GM11168 (cell line): ENCODE data around the gene PRR36.
"Not testable (repeated sequence)": the region's sequence is repeated elsewhere in the genome, so short reads cannot be mapped to it uniquely, and the experiment has no call there.

ENCODE experiments used
- in situ Hi-C: fragments of 300-500 bp; cut with MboI; formaldehyde crosslinking; loops from one replicate; pipeline ENCODE4 v1.12.0; 2022; ENCODE audit warnings: low sequenced_read_pairs; ENCODE audit not compliant: unreplicated experiment

The PRR36 gene

DNA sequence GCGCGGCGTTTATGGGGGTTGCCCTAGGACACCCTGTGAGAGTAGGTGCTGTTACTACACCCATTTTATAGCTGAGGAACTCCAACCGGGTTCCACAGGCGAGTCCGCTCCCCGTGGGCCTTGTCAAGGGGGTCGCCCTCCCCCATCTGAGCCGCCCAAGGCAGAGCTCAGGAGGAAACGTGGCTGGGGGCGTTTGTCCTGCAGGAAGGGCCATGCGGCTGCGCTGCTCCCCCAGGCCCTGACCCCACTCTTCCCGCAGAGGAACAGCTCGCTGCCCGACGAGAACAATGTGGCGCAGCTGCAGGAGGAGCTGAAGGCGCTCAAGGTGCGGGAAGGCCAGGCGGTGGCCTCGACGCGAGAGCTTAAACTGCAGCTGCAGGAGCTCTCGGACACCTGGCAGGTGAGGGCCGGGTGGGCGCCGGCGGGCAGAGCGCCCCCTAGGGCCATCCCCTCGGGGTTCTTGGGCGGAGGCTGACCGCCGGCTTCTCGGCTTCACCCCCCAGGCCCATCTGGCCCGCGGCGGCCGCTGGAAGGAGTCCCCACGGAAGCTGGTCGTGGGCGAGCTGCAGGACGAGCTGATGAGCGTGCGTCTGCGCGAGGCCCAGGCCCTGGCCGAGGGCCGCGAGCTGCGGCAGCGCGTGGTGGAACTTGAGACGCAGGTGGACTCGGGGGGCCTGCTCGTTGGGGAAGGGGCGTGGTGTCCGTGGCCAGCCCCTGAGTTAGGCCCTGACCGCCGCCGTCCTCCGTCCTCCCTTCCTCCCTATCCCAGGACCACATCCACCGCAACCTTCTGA is 12.4 kb downstream of the PRR36 start:
- in situ Hi-C loops = no loop called here

DNA sequence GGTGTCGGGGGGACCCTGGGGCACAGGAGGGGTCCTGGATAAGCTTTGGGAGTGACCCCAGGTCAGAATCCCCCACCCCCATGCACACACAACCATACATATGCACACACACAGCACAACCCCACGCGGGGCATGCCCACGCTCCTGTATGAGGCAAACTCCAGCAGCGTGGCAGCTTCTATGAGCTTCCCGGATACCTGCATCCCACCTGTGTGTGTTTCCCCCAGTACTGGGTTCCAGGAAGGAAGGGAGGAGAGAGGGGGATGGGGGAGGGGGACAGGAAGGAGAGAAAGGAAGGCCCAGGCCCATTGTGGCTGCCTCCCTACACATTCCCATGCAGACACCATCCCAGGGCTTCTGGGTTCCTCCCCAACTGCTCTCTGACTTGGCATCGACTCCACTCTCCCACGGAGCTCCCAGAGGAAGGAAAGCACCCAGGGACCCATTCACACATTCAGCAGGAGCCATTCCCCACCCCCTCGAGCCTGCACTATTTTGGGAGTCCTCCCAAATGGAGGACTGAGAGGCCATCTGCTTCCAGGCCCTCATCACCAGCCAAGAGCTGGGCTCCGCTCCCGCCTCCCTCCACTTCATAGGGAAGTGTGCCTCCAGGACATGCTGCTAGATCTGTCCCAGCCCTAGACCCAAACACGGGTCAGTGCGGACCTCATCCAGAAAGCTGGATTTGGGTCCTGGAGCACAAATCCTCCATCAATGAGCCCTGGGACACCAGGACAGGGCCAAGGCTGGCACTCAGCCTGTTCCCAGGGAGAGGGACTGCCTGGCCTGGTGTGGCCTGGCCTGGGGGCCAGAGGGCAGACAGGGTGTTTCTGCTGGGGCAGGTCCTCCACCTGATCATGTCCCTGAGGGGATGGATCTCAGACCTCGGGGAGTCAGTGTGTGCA is 13.2 kb downstream of the PRR36 start:
- in situ Hi-C loops = no loop called here

DNA sequence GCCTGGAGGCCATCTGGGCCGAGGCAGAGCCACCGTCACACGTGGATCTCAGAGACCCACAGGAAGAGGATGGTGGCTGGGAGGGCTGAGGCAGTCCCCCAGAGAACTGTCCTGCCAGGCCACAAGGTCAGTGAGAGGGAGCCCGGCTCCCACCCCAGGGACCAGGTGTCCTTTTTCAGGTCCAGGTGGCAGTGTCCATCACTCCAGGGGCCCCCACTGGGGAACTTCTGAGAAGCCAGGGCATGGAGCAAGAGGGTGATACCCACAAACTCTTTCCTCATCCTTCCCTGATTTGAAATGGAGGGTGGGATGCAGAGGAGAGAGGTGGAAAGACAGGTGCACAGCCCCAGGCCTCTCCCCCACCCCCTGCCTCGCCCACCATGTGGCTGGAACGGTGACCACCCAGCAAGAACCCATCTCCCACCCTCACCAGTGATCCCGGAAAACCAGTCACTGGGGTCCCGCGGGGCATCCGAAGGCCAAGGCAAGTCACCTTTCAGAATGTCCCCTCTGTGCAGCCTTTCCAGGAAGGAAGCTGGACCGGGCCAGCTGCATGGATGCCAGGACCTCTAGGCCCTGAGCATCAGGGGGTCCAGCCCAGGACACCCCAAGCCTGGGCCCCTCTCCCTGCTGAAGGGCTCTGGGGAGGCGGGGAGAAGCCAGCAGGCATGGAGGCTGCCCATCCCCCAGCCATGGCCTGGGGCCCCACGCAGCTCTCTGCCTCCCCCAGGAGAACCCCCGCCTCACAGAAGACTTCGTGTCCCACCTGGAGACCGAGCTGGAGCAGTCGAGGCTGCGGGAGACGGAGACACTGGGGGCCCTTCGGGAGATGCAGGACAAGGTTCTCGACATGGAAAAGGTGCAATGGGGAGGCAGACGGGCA is 14.1 kb downstream of the PRR36 start:
- in situ Hi-C loops = no loop called here

DNA sequence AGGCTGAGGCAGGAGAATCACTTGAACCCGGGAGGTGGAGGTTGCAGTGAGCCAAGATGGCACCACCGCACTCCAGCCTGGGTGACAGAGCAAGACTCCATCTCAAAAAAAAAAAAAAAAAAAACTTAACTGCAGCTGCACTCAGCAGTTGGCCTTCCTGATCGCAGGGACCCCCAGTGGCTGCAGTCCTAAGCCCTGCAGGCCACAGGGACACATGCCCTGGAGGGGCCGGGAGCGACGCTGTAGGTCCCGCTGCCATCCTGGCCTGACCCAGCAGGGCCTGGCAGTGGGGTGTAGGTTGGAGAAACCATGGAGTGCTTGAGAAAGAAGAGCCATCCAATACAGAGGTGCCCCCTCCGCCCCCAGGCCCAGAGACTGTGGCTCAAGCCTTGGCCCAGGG is 15.1 kb downstream of the PRR36 start:
- in situ Hi-C loops = not testable (repeated sequence)

DNA sequence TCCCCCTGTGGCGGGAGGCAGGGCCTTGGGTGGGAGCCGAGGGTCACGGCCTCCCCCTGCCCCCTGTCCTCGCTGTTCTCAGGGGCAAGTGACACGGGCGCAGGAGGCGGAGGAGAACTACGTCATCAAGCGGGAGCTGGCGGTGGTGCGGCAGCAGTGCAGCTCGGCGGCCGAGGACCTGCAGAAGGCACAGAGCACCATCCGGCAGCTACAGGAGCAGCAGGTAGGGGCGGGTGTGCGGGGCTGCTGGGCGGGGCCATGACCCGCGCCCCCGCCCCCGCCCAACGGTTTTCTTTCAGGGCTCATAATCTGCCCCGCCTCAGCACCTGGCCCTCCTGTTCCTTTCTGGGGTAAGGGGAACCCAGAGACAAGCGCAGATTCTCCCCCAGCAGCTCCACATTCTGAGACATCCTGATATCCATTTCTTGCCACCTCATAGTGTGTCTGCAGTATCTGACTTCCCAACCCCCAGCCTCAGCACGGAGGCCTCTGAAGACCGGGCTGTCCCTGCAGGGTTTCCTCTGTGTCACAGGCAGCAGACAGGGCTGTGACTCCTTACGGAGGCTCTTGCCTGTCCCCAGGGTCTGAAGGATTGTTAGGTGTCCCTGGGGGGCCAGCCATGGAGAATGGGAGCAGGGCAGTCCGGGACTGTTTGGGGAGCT is 15.9 kb downstream of the PRR36 start:
- in situ Hi-C loops = no loop called here

DNA sequence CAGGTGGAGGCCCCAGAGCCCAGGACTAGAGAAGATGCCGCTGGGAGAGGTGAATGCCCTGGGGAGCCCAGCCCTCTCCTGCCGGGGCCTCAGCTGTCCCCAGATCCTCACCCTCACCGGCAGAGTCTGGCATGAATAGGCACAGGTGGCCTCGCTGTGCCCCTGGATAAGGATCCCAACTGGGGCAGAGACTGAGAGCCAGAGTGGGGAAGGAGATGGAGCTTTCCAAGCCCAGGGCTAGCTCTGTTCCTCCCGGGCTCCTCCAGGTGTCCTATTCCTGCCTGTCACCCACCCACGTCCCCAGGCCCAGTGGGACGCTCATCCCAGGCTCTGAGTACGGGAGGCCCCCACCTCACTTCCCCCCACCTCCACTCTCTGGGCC is 16.5 kb downstream of the PRR36 start:
- in situ Hi-C loops = no loop called here

DNA sequence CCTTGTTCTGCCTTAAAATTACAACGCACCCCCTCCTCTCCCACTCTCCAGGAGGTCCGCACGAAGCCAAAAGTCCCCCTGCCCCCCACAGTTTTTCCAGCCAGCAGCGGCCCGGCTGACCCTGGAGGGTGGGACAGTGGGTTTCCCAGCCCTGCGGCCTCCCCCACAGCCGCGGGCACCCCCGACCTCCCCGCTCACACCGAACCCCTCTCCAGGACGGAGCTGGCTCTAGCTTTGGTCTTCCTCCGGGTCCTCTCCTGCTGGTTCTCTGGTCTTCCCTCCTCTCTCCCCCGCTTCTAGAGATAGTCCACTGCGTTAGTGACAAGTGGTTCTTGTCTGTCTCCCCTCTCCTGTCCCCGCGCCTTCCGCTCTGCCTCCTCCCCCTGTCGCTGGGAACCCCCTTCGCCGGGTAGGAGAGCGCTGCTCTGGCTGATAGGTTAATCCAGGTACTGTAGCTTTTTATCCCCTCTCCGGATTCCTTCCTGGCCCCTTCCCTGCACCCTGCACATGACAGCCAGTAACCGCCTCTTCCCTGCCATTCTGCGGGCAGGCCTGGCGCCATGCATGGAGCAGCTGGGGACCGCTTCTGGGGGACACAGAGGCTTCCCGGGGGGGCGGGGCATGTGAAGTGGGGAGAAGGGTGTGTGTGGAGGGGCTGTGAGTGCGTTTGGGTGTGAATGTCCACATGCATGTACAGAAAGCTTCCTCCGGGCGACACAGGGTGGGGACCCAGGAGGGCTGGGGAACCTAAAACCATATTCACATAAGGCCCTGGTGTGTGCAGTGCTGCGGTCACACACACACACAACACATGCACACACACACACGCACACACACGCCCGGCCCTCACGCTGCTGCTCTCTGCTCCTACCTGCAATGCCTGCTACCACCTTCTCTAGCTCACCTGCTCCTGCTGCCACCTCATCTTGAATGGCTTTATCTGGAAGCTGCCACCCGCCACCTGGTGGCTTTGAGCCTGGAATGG is 17.2 kb downstream of the PRR36 start:
- in situ Hi-C loops = no loop called here

DNA sequence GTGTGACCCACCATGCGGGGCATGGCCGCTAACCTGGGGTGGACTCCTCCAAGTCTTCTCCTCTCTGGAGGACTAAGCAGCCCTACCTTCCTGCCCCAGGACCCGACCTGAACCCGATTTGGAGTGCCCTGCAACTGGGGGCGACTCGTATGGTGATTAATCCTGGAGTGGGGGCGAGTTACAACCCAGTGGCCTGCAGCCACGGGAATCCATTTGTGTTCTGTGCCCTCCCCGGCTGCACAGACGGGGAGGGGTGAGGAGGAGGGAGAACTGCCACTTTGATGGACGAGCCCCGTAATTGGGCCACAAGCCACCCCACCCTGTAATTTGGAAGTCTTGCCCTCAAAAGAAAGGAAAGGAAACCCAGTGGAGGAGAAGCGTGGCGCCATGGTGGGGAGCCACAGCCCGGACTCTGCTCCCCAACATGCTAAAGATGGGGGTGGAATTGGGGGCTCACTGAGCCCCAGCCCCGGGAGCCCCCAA is 18.0 kb downstream of the PRR36 start:
- in situ Hi-C loops = no loop called here

DNA sequence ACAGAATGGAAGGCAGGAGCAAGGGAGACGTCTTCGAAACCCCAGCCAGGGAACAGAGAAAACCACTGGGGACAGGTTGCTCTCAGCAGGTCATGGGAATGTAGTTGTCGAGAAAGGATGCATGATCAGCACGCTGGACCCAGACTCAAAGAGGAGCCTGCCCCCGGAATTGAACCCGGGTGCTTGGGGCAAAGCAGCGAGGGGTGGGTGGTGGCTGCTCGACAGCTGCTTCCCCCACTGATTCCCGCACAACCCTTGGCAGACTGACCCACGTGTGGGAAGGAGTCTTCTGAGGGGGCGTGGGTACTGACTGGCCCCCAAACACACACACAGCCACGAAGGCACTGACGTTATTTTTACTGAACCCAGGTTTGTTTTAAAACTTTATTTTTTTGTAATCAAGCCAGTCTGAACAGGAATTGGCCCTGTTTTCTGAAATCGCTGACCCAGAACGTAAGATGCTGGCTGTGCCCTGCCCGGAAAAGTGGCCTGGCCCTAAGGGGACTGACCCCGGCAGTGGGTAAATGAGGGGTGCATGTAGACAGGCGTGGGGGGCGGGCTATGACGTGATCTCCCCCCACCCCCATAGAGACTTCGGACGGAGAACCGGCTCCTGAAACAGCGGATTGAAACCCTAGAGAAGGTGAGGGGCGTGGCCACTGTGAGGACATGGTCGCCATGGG is 18.6 kb downstream of the PRR36 start:
- in situ Hi-C loops = no loop called here

DNA sequence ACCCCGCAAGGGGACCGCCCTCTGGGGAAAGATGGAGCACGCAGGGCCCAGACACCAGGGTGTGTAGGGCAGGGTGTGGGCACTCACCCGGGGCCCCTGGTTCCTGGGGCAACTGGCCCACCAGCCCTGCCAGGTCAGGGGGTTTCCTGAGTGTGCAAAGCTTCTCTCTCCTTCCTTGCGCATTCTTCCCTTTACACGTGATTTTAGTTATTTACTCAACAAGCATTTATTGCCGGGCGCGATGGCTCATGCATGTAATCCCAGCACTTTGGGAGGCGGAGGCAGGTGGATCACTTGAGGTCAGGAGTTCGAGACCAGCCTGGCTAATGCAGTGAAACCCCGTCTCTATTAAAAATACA is 20.4 kb downstream of the PRR36 start:
- in situ Hi-C loops = no loop called here

DNA sequence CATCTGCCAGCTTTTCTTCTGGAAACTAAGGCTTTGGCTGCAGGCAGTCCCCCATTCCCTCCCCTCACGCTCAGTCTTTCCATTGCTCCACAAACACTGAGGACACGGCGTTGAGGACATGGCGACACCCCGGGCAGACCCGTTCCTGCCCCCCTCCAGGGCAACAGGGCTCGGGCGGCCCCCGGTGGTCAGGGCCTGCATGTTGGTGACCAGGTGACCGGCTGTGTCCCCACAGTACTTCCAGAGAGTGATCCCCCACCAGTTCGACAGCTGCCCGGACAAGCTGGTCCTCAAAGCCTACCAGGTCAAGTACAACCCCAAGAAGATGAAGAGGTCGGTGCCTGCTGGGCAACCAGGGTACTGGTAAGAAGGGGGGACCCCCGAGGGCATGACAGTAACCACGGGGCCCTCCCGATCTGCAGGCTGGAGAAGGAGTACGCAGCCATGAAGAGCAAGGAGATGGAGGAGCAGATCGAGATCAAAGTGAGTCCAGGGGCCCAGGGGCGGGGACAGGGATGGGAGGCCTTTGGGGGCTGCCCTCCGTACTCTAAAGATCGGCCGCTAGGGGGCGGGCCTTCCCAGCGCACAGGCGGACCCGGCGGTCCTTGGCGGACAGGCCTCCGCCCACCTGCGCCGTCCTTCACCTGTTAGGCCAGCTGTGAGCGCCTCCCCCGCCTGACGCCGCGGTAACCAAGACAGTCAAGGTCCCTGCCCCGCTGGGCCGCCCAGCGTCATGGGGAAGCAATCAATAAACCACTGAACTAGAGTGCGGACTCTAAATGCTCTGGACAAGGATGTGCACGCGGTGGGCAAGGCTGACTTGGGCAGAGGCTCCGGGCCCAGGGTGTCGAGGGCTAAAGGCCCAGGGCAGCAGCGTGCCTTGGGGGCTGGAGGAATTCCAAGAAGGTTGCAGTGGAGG is 21.1 kb downstream of the PRR36 start:
- in situ Hi-C loops = no loop called here

DNA sequence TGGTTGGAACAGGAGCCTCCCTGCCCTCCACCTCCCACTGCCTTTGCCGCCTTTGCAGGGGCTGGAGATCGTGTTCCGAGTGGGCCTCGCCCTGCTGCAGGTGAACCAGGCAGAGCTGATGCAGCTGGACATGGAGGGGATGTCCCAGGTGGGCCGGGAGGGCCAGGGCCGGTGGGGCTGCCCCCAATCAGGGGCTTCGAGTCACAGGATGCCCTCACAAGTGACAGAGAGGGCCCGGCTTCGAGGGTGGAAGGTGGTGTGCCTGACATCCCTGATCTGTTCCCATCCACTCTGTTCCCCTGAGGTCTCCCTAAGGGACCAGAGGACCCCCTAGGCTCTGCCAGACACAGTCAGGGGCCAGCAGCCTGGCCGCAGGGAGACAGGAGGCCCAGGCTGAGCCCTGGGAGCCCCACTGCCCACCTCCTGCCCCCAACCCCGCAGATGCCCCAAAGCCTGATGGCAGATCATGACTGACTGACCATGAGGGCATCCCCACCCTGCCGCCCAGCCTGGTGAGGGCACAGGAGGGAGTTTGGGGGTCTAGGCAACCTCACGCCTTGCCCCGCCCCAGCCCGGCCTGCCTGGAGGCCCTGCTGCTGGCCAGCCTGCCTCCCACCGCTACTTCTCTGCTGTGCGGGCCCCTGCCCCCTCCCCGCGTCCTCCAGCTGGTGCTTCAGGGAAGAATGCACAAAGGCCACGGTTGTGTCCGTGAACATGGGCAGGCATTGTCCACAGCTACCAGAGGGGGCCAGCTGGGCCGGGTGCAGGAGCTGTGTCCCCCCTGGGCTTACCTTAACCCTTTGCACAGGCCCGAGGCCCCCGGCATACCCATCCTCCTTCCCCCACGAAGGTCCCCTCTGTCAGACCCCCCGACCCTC is 22.3 kb downstream of the PRR36 start:
- in situ Hi-C loops = no loop called here

DNA sequence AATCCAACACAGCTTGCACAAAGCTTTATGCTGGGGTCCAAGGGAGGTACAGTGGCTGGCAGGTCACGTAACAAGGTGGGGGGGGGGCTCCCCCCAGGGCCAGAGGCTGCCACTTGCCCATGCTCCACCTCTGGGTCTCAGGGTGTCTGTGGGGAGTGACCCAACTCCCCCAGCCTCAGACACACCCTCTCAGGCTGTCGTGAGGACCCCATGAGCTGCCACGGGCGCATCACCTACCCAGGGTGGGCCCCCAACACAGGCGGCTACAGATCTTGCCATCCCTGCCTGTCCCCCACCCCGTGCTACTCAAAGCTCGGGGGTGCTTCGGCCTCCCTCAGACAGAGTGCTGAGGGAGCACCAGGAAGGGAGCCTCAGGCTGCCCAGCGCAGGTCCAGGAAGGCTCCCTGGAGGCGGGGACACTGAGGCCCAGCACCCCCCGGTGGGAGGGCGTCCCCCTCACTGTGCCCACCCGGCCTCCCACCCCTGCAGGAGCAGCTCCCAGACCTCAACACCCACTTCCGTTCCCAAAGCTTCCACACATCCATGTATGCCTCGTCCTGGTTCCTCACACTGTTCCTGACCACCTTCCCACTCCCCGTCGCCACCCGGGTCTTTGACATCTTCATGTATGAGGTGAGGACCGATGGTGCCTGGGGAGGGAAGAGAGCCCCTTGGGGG is 23.1 kb downstream of the PRR36 start:
- in situ Hi-C loops = no loop called here

DNA sequence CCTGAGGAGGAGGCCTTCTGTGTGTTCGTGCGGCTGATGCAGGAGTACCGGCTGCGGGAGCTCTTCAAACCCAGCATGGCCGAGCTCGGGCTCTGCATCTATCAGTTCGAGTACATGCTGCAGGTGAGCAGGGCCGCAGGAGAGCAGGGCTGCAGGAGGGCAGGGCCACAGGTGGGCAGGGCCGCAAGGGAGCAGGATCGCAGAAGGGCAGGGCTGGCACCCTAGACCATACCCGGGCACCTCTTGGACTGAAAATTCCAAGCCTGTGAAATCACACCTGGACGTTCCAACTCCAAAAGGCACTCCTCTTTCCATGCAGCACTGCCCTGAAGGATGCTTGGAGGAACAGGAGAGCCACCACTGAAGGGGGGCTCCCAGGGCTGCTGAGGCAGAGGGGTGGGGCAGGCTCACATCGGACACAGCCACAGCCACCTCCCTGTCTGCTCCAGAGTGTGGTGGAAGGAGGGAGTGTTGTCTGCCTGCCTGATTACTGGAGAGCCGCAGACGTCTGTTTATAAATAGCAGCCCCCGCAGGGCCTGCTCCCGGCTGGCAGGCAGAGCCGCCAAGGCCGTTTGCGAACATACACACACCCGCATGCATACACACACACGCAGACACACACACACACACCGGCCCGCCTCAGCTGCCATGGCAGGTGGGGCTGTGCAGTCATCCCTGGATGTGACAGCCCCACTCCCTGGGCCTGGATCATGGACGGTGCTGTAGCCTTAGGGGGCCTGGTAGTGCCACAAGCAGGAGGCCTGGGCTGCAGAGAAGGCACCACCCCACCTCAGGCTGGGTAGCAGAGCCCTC is 24.0 kb downstream of the PRR36 start:
- in situ Hi-C loops = no loop called here

DNA sequence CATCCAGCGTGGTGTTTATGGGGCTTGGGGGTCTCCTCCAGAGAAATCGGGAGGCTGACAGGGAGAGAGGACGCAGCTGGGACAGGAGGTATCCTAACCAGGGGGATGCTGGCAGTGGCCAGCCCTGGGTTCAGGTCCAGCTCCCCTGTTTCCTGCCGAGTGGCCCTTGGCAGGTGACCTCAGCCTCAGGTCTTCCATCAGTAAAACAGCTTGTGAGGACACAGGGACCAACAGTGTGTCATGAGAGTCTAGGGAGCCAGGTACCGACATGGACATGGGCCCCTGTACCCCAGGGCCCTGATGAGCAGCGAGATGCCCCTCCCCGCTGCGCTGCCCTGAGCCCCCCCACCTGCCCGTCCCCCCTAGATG is 24.6 kb downstream of the PRR36 start:
- in situ Hi-C loops = no loop called here
